Right forelimb (tissue), 1 donor: ENCODE data around the gene FMNL1.
A peak's percentile ranks its signal among the peaks of the same experiment; 100 is the strongest.

Source experiments
- DNase-seq: peaks from one replicate; pipeline ENCODE4 v3.0.0-alpha.2; 2018

FMNL1 gene

DNA sequence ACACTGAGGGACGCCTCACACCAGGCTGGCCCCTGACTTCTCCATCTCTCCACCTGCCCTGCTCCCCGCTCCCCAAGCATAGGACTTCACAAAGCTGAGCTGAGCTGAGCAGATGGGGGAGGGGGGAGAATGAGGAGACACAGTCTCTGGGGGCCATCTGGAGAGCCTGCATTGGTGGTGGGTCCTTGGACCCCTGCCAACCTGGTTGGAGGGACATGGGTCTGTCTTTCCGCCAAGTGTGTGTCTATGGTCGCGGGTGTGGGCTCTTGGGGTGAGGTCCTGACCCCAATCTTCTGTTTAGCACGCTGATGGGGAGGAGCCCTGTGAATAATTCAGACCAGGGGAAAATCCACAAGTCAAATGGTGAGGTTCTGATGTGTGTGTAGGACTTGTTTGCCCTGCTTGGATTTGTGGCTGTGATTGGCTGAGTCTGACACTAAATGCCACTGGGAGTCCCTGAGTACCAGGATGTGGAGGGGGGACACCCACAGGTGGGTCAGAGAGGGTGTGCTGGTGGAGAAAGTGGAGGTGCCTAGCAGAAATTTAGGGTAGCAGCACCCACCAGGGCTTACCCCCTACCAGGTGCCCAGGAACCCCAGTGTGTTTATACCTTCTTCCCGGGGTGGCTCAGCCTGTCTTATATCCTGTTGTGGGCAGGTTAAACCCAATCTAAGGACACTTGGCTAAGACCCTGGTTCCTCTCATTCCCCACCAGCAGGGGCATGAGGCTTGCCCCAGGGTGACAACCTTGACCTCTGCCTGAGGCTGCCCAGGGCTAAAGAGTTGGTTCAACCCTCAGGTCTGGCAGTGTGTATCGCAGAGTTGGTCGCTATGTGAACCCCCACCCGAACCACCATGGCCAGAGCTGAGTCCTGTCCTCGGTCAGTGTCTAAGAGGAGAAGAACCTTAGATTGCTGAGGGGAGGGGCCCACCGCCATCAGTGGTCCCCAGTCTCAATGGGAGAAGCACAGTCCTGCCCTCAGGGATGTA lies 2.1 kb downstream of the FMNL1 start:
- DNase-seq = no peak

DNA sequence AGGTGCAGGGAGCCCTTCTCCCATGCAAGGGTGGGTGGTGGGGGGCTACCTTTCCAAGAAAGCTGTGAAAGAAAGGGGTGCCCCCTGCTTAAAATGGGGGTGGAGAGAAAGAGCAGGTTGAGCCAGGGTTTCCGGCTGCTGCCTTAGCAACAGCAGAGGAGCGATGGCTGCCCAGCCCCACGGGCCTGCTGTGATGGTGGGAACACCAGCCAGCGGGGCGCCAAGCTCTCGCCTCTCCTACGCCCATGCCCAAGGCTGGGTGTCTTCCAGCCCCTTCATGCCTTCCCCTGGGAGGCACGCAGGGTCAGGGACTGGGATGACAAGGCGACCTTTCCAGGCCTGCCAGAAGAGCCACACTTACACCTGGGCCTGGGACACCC lies 3.0 kb downstream of the FMNL1 start:
- no peak for DNase-seq

GRCh38 chr17:45225051-45225700 lies 3.5 kb downstream of the FMNL1 start:
- DNase-seq = no peak

GRCh38 chr17:45225964-45226530 lies 4.4 kb downstream of the FMNL1 start:
- DNase-seq = peak; percentile 32

DNA sequence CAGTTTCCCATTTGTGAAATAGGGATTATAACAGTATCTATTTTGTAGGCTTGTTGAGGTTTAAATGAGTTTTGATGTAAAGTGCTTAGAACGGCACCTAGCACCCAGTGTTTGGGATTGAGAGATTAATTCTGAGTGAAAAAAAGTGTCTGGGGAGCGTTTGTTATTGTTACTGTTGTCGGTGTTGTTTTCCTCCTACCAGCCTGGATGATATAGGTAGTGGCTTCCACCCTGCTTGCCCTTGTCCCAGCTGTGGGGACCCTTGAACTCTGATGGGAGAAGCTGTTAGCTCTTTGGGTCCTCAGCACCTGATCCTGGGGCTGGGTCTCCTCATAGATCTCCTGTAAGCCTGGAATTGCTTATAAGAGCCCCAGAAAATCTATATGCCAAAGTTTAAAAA lies 4.9 kb downstream of the FMNL1 start:
- DNase-seq = no peak

DNA sequence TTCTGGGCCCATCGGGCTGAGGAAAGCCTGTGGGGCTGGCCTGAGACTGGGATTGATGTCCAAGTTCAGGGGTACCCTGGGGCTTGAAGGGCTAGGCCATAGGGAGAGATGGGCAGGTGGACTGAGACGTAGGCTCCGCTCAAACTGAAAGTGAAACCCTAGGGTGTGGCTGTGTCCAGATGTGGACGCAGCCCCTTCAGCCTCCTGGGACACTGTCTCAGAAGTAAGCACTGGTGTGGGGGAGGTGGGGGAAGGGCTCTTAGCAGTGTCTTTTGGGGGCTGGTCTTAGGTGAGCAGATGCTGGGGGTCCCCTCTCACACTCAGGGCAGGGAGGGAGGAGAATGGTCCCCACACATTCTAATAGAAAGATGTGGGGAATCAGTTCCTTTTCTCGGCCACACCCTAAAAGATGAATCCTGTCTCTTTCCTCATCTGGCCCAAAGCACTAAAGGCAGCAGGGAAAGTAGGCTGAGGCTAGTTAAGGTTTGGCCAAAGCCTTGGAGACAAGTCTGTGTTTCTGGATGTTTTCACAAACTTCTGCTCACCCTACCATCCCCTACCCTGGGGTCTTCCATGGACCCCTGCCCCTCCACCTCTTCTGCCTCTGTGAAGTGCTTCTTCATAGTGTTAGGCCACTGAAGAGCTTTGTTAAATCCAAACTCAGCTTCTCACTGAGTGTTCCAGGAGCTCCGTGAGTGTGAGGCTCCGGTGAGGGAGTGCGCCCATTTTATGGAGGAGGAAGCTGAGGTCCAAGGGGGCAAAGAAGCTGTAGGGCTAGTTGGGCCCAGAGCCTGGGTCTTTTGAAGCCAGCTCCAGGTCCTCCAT lies 5.6 kb downstream of the FMNL1 start:
- no peak for DNase-seq

- no peak for DNase-seq
Observed at GRCh38 chr17:45227926-45228762, 6.5 kb downstream of the FMNL1 start.

- peak; percentile 60 for DNase-seq
Observed at GRCh38 chr17:45228763-45229539, 7.3 kb downstream of the FMNL1 start.

DNA sequence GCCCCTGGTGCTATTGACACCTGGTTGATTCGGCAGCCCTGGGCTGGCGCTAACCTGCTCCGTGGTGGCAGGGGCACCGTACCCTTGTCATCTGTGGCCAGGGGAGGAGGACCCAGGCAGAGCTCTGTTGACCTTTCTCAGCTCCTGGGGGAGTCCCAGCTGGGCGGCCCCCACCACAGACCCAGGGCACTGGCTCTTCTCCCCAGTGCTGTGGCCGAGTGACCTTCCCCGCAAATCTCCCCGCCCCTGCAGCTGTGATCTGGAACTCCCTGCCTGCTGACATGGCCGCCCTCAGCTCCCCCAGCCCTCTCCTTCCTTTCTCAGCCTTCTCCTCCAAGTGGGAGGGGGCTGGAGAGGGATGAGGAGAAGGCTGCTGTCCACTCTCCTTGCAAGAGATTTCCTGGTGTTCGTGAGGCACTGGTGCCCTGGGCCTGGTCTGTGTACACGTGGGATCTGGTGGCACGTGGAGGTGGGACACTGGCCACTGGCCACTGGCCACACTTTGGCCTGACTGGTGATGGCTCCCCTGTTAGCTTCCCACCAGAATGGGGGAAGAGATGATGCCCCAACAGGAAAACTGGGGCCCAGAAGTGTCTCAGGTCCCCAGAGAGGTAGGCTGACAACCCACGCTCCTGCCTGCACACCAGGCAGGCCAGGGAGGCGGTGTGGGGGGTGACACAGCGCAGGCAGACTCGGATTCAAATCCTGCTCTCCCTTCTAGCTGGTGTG lies 8.2 kb downstream of the FMNL1 start:
- DNase-seq = peak; percentile 40

DNA sequence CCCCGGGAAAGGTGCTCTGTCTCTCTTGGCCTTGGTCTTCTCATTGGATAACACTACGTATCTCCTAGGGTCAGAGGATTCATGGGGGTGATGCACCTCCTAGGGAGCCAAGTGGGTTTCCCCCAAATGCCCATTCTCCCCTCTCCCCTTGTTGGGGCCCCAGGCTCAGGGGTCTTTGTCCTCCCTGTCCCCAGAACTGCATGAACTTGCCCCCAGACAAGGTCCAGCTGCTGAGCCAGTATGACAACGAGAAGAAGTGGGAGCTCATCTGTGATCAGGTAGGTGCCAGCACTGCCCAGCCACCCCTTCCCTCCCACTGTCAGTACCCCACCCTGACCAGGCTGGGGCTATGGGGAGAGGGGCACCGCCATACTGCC lies 8.7 kb downstream of the FMNL1 start:
- DNase-seq = peak; percentile 45

GRCh38 chr17:45230787-45231480 lies 9.2 kb downstream of the FMNL1 start:
- DNase-seq = no peak

GRCh38 chr17:45231481-45232116 lies 9.9 kb downstream of the FMNL1 start:
- DNase-seq = no peak

DNA sequence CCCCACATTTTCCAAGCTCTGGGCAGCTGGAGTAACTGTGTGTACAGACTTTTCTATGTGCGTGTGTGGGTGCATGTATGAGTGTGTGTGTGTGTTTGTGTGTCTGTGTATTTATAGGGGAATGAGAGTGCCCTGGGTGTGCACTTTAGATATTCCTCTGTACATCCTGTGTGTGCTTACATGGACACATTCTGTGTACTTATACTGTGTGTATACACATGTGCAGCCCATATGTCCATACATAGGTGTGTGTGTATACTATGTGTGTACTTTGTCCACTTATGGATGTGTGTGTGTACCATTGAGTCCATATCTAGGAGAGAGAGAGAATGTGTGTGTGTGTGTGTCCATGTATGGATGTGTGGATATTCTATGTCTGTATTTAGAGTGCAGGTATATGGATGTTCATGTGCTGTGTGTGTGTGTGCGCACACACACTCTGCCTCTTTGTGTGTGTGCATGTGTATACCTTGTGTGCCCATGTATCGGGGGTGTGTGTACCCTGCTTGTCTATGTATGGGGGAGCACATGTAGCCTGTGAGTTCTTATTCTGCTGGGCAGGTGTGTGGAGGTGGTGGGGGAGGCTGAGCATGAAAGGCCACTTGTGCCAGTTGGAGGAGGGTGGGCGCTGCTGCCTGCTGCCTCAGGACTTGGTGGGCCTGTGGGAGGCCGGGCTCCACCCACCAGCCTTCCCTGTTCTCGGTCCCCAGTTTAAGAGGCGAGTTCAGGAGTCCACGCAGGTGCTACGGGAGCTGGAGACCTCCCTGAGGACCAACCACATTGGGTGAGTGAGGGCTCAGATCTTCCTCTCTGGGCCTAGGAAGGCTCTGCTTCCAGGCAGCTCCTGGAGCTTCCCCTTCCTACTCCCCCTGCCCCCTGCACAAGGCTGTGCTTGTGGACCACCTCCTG lies 11.1 kb downstream of the FMNL1 start:
- no peak for DNase-seq

GRCh38 chr17:45233423-45233924 lies 11.8 kb downstream of the FMNL1 start:
- no peak for DNase-seq

- no peak for DNase-seq
Observed at GRCh38 chr17:45234641-45235415, 13.1 kb downstream of the FMNL1 start.

- peak; percentile 71 for DNase-seq
Observed at GRCh38 chr17:45235416-45236281, 14.0 kb downstream of the FMNL1 start.
